ENCODE measurements around the gene ASCL2.

The ASCL2 gene

GRCh38 chr11:2235588-2236326, 34.6 kb downstream of the ASCL2 start:
- no peak for TF ChIP-seq CTCF (IDR thresholded peaks at IDR 0.05; ENCODE audit: unreplicated experiment in 3 of 3)
- peaks cover 22% of the 10 kb centered on the region for H3K9me3 Mint-ChIP-seq

GRCh38 chr11:2234963-2235362, 35.4 kb downstream of the ASCL2 start:
- Mint-ChIP-seq H3K4me1 (no peaks in the 10 kb centered on the region), H3K9me3 (peaks cover 23% of the 10 kb centered on the region), H3K27ac (no peak overlapping the region), H3K4me3 (no peak overlapping the region), H3K27me3 (ENCODE audit: low read depth) (peaks cover 24% of the 10 kb centered on the region), H3K36me3 (ENCODE audit: low read depth) (no peaks in the 10 kb centered on the region)
- TF ChIP-seq CTCF (IDR thresholded peaks at IDR 0.05; ENCODE audit: unreplicated experiment in 3 of 3) = no peak

More at GRCh38 chr11:2235588-2236326, 34.6 kb downstream of the ASCL2 start:
- H3K4me3 Mint-ChIP-seq = no peak overlapping the region
- H3K27me3 Mint-ChIP-seq (ENCODE audit: low read depth) = peaks cover 24% of the 10 kb centered on the region
- no peaks in the 10 kb centered on the region for H3K36me3 Mint-ChIP-seq (ENCODE audit: low read depth)
- no peaks in the 10 kb centered on the region for H3K4me1 Mint-ChIP-seq
- H3K27ac Mint-ChIP-seq = no peak overlapping the region

- peaks cover 19% of the 10 kb centered on the region for H3K27me3 Mint-ChIP-seq (ENCODE audit: low read depth)
- no peaks in the 10 kb centered on the region for H3K36me3 Mint-ChIP-seq (ENCODE audit: low read depth)
- H3K4me3 Mint-ChIP-seq = no peak overlapping the region
- no peak overlapping the region for H3K27ac Mint-ChIP-seq
- peaks cover 30% of the 10 kb centered on the region for H3K9me3 Mint-ChIP-seq
- H3K4me1 Mint-ChIP-seq = no peaks in the 10 kb centered on the region
- TF ChIP-seq CTCF (IDR thresholded peaks at IDR 0.05; ENCODE audit: unreplicated experiment in 3 of 3) = no peak
Measured at GRCh38 chr11:2233693-2234455, 36.5 kb downstream of the ASCL2 start.

- Mint-ChIP-seq H3K27me3 (ENCODE audit: low read depth) (peaks cover 11% of the 10 kb centered on the region), H3K27ac (no peak overlapping the region), H3K4me3 (no peak overlapping the region), H3K36me3 (ENCODE audit: low read depth) (no peaks in the 10 kb centered on the region), H3K9me3 (peaks cover 45% of the 10 kb centered on the region), H3K4me1 (no peaks in the 10 kb centered on the region)
- TF ChIP-seq CTCF (IDR thresholded peaks at IDR 0.05; ENCODE audit: unreplicated experiment in 3 of 3) = no peak
Measured at GRCh38 chr11:2229713-2230297, 40.6 kb downstream of the ASCL2 start.

GRCh38 chr11:2224254-2224653, 46.1 kb downstream of the ASCL2 start:
- Mint-ChIP-seq H3K27ac (no peak overlapping the region), H3K4me1 (no peaks in the 10 kb centered on the region), H3K36me3 (ENCODE audit: low read depth) (no peaks in the 10 kb centered on the region), H3K9me3 (peaks cover 40% of the 10 kb centered on the region), H3K4me3 (no peak overlapping the region), H3K27me3 (ENCODE audit: low read depth) (peaks cover 13% of the 10 kb centered on the region)
- no peak for TF ChIP-seq CTCF (IDR thresholded peaks at IDR 0.05; ENCODE audit: unreplicated experiment in 3 of 3)
